GM23338 (cell line): Measurements from ENCODE around the gene FBXW8. TPM values are rescaled to one million over a fixed set of nuclear protein-coding genes. Genes with fewer than 3 reads are reported as not detected.

ENCODE experiments used
- ATAC-seq: fragments of 200-7000 bp; cut with Tn5 transposase; 3 replicates; pipeline ENCODE4 v1.9.1; 2020
- DNase-seq: peaks from one replicate; pipeline ENCODE4 v3.0.0-alpha.2; 2015; ENCODE audit warnings: low spot score
- H2AFZ ChIP-seq: fragments of 200-600 bp; sonication (generic); 2 replicates; pipeline ENCODE4 v1.8.0; 2016; ENCODE audit warnings: antibody characterized with exemption, mild to moderate bottlenecking, moderate library complexity
- H3F3A ChIP-seq: fragments of 200-600 bp; sonication (generic); replicated peaks from 2 replicates; pipeline ENCODE4 v1.8.0; 2017; ENCODE audit warnings: antibody characterized with exemption, mixed run types, low read depth
- H3K27ac ChIP-seq: fragments of 200-600 bp; sonication (generic); 2 replicates; pipeline ENCODE4 v1.6.1; 2016; ENCODE audit warnings: low read depth
- H3K27me3 ChIP-seq: fragments of 200-600 bp; sonication (generic); 2 replicates; pipeline ENCODE4 v1.8.0; 2016; ENCODE audit warnings: mild to moderate bottlenecking, mixed run types, moderate library complexity; ENCODE audit not compliant: insufficient read depth
- H3K36me3 ChIP-seq: fragments of 200-600 bp; sonication (generic); 2 replicates; pipeline ENCODE4 v1.8.0; 2016; ENCODE audit warnings: mild to moderate bottlenecking; ENCODE audit not compliant: insufficient read depth
- H3K4me1 ChIP-seq: fragments of 200-600 bp; sonication (generic); 2 replicates; pipeline ENCODE4 v1.8.0; 2016; ENCODE audit warnings: mild to moderate bottlenecking, moderate library complexity; ENCODE audit not compliant: insufficient read depth
- H3K4me2 ChIP-seq: fragments of 200-600 bp; sonication (generic); 2 replicates; pipeline ENCODE4 v1.7.1; 2017; ENCODE audit warnings: mixed run types
- H3K4me3 ChIP-seq: fragments of 200-600 bp; sonication (generic); 2 replicates; pipeline ENCODE4 v1.6.1; 2016; ENCODE audit warnings: mixed run types
- H3K79me2 ChIP-seq: fragments of 200-600 bp; sonication (generic); replicated peaks from 2 replicates; pipeline ENCODE4 v1.8.0; 2017; ENCODE audit warnings: mild to moderate bottlenecking; ENCODE audit not compliant: insufficient read depth
- H3K9me2 ChIP-seq: fragments of 200-600 bp; sonication (generic); 2 replicates; pipeline ENCODE4 v1.8.0; 2017; ENCODE audit not compliant: insufficient read depth
- H4K20me1 ChIP-seq: fragments of 200-600 bp; sonication (generic); replicated peaks from 2 replicates; pipeline ENCODE4 v1.8.0; 2017; ENCODE audit warnings: mild to moderate bottlenecking; ENCODE audit not compliant: insufficient read depth
- H3K27ac Mint-ChIP-seq: 2 replicates; pipeline ENCODE4 v1.8.0; 2020; ENCODE audit warnings: inconsistent platforms, mild to moderate bottlenecking, moderate library complexity, mixed read lengths
- H3K27me3 Mint-ChIP-seq: 3 replicates; pipeline ENCODE4 v1.8.0; 2022; ENCODE audit warnings: low read depth, mild to moderate bottlenecking, moderate library complexity, mixed read lengths, inconsistent platforms; ENCODE audit not compliant: insufficient read depth, poor library complexity
- H3K36me3 Mint-ChIP-seq: 3 replicates; pipeline ENCODE4 v1.8.0; 2021; ENCODE audit warnings: low read depth, mild to moderate bottlenecking, inconsistent platforms, moderate library complexity, mixed read lengths
- H3K4me1 Mint-ChIP-seq: 3 replicates; pipeline ENCODE4 v1.8.0; 2020; ENCODE audit warnings: mild to moderate bottlenecking, inconsistent platforms, mixed read lengths
- H3K4me3 Mint-ChIP-seq: 3 replicates; pipeline ENCODE4 v1.8.0; 2021; ENCODE audit warnings: moderate library complexity, mild to moderate bottlenecking, inconsistent platforms, mixed read lengths
- H3K9me3 Mint-ChIP-seq: 3 replicates; pipeline ENCODE4 v1.8.0; 2020; ENCODE audit warnings: moderate library complexity, mild to moderate bottlenecking, inconsistent platforms, mixed read lengths
- CTCF ChIP-seq, 2 experiments: fragments of 200-600 bp in 1 of 2; sonication (generic) in 1 of 2; conservative IDR thresholded peaks; 2 replicates each; pipeline versions ENCODE4 v1.5.1 to v1.6.1; 2016 to 2017; ENCODE audit warnings: antibody characterized with exemption in 2 of 2, low read depth in 2 of 2, mild to moderate bottlenecking in 2 of 2, moderate library complexity in 1 of 2
- EZH2 ChIP-seq: fragments of 200-600 bp; sonication (generic); IDR thresholded peaks from one replicate; pipeline ENCODE4 v1.8.0; 2017; ENCODE audit warnings: antibody characterized with exemption, mild to moderate bottlenecking, low read depth; ENCODE audit not compliant: unreplicated experiment
- EZH2phosphoT487 ChIP-seq: fragments of 200-600 bp; sonication (generic); IDR thresholded peaks from one replicate; pipeline ENCODE4 v1.8.1; 2018; ENCODE audit warnings: antibody characterized with exemption; ENCODE audit not compliant: unreplicated experiment
- REST ChIP-seq: IDR thresholded peaks from one replicate; pipeline ENCODE4 v1.6.1; 2018; ENCODE audit warnings: antibody characterized with exemption; ENCODE audit not compliant: unreplicated experiment
- polyA plus RNA-seq: library from polyadenylated mRNA; unstranded; fragments of >200 nt; fragmentation: Nextera tagmentation; extraction: Ambion mirVana; gene quantifications from 2 replicates; pipeline ENCODE4 v1.2.1, GENCODE V29; 2016
- total RNA-seq: library from RNA; depleted of rRNA; stranded (reverse); fragments of >200 nt; shearing (Covaris generic); gene quantifications from 2 replicates; pipeline ENCODE4 v1.2.3, GENCODE V29; 2014

FBXW8 gene
- total and polyA plus RNA-seq, 2 experiments from 2014 or later: 4.6 to 13.9 TPM

GRCh38 chr12:117020536-117021220 is 109.9 kb downstream of the FBXW8 start:
- DNase-seq: no peak

More at GRCh38 chr12:117020536-117021220, 109.9 kb downstream of the FBXW8 start:
- no peaks in the 10 kb centered on the region for H3K27me3 ChIP-seq
- 0 out of 2 replicates have a peak, but pooled peaks cover 6% of the 10 kb centered on the region for H3K79me2 ChIP-seq
- peaks cover 5% of the 10 kb centered on the region; the same call in 1 of the 2 replicates for H4K20me1 ChIP-seq
- Mint-ChIP-seq H3K4me1 (peaks cover 23% of the 10 kb centered on the region), H3K27ac (peak overlapping the region; percentile 27), H3K4me3 (no peak overlapping the region), H3K9me3 (no peaks in the 10 kb centered on the region), H3K36me3 (peaks cover 30% of the 10 kb centered on the region), H3K27me3 (no peaks in the 10 kb centered on the region)
- no peaks in the 10 kb centered on the region for H3K36me3 ChIP-seq
- H2AFZ ChIP-seq: no peak overlapping the region
- H3K4me1 ChIP-seq: no peaks in the 10 kb centered on the region
- no peaks in the 10 kb centered on the region; the same call in 1 of the 2 replicates for H3F3A ChIP-seq
- no peak for ATAC-seq
- TF ChIP-seq EZH2 (no peak), REST (no peak), CTCF (conservative IDR thresholded peaks at IDR 0.05; ENCODE audit: low read depth in 2 of 2) (no peak), EZH2phosphoT487 (no peak)
- no peak overlapping the region for H3K4me2 ChIP-seq
- no peaks in the 10 kb centered on the region for H3K9me2 ChIP-seq
- H3K27ac ChIP-seq: no peak overlapping the region
- H3K4me3 ChIP-seq: no peak overlapping the region
